Renal pelvis (tissue), 12 donors: ENCODE measurements around the gene GCN1. TPM values are rescaled to one million over a fixed set of nuclear protein-coding genes. Genes with fewer than 3 reads are reported as not detected.
"Not testable (repeated sequence)": the region's sequence is repeated elsewhere in the genome, so short reads cannot be mapped to it uniquely, and the experiment has no call there.

Experiments used
- DNase-seq: peaks from one replicate; pipeline ENCODE4 v3.0.0-alpha.2; 2013
- long read RNA-seq, 16 experiments: transcript quantifications; one replicate each; lab custom pipeline, GENCODE V29; 2026
- polyA plus RNA-seq, 3 donors: library from polyadenylated mRNA; unstranded; fragments of 120-200 nt; gene quantifications; one replicate each; pipeline ENCODE4 v1.2.1, GENCODE V29; 2013; ENCODE audit not compliant: insufficient read length in 3 of 3

Gene GCN1
- polyA plus RNA-seq, result 10 to 100 TPM; 55.3 to 73.2 (median 64.6) TPM
- long read RNA-seq, donor 1, partial matches to known transcripts, result 7 of 7 reads
- long read RNA-seq, donor 1, other reads (novel, unspliced or antisense), result 0 of 7 reads
- long read RNA-seq, donor 2, partial matches to known transcripts, result 12 of 13 reads
- long read RNA-seq, donor 2, other reads (novel, unspliced or antisense), result 0 of 13 reads
- long read RNA-seq, donor 3, partial matches to known transcripts, result 0 of 1 reads
- long read RNA-seq, donor 3, other reads (novel, unspliced or antisense), result 0 of 1 reads
- long read RNA-seq, donor 4, partial matches to known transcripts, result 9 of 9 reads
- long read RNA-seq, donor 4, other reads (novel, unspliced or antisense), result 0 of 9 reads
- long read RNA-seq, donor 5, result 0 reads
- long read RNA-seq, donor 6, partial matches to known transcripts, result 22 of 22 reads
- long read RNA-seq, donor 6, other reads (novel, unspliced or antisense), result 0 of 22 reads
- long read RNA-seq, donor 7, partial matches to known transcripts, result 13 of 13 reads
- long read RNA-seq, donor 7, other reads (novel, unspliced or antisense), result 0 of 13 reads
- long read RNA-seq, donor 8, partial matches to known transcripts, result 0 of 1 reads
- long read RNA-seq, donor 8, other reads (novel, unspliced or antisense), result 0 of 1 reads
- long read RNA-seq, donor 9, partial matches to known transcripts, result 17 of 18 reads
- long read RNA-seq, donor 9, other reads (novel, unspliced or antisense), result 0 of 18 reads
- long read RNA-seq, donor 10, partial matches to known transcripts, result 19 of 20 reads
- long read RNA-seq, donor 10, other reads (novel, unspliced or antisense), result 0 of 20 reads
- long read RNA-seq, donor 11, result 0 reads
- long read RNA-seq, donor 12, partial matches to known transcripts, result 23 of 23 reads
- long read RNA-seq, donor 12, other reads (novel, unspliced or antisense), result 0 of 23 reads
- long read RNA-seq, donor 13, result 0 reads
- long read RNA-seq, donor 14, result 0 reads
- long read RNA-seq, donor 15, partial matches to known transcripts, result 12 of 13 reads
- long read RNA-seq, donor 15, other reads (novel, unspliced or antisense), result 0 of 13 reads
- long read RNA-seq, donor 16, partial matches to known transcripts, result 17 of 18 reads
- long read RNA-seq, donor 16, other reads (novel, unspliced or antisense), result 0 of 18 reads

- peak; percentile 76 for DNase-seq
These were observed at the start of gene GCN1 for GRCh38 chr12:120194534-120195395. TSS of gene GCN1 (minus strand) at chr12:120194715. CDS start at chr12:120194697, 18 bp downstream.

DNA sequence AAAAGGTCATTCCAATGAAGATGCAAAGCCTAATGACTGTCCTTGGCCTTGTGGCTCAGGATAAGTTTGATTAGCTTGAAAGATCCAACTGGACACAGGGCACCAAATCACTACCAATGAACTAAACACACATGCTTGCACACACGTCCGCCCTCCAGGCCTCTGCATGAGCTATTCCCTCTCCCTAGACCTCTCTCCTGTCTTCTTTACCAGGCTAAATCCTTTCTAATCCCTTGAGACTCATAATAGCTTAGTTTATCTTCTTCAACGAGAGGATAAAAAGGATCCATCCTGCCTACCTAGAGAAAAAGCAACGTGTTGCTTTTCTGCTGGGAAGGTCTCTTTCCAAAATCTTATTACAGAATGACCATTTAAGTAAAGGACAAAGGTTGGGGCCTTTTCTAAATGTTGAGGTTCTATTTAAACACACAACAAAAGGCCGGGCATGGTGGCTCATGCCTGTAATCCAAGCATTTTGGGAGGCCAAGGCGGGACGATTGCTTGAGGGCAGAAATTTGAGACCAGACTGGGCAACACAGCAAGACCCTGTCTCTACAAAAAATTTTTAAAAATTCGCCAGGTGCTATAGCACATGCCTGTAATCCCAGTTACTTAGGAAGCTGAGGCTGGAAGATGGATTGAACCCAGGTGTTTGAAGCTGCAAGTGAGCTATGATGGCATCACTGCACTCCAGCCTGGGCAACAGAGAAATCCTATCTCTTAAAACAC lies 48.6 kb upstream of the GCN1 start:
- DNase-seq, result no peak

DNA sequence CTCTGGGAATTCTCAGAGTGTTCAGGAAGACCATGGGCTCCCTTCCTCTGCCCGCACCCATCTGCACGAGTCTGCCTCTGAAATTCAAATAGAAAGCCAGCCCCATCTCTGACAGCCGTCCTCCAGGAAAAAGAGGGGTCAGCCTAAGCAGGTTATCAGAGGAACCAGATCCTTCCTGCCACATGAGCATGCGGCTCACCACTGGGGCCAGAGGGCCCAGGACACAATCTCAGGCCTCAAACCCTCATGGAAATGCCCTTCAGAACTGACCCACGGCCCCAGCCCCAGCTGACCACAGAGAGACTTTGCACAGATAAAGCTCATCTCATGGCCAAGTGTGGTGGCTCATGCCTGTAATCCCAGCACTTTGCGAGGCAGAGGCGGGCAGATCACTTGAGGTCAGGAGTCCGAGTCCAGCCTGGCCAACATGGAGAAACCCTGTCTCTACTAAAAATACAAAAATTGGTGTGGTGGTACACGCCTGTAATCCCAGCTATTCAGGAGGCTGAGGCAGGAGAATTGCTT lies 47.8 kb upstream of the GCN1 start:
- no peak for DNase-seq

DNA sequence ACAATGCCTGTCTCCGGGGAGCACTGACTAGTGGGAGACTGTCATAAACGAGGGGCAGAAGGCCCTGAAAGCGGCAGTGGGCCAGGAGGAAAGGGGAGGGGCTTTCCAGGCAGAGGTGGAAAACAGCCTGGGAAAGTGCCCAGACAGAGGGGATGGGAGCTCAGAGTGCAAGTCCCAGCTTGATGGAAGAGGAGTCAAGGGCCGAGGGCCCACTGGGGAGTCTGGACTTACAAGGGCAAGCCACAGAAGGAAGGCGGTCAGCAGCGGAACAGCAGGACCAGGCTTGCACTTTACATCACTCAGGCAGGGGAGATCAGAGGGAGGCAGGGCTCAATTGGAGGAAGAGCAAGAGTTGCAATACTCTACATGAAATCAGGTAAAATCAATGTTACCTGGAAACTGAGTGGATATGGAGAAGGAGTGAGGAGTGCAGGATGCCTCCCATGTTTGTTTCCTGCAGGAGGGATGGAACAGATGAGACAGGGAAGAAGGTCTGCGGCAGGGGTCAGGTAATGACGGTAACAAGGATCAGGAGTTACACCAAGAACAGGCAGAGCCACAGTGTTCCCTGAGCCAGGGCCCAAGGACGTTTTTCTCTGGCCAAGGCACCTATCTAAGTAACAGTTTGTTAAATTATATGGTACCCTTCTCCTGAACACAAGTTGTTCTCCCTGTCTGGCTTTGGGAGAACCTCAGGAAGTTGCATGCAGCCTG lies 47.2 kb upstream of the GCN1 start:
- DNase-seq, result no peak

GRCh38 chr12:120240495-120240833 lies 45.9 kb upstream of the GCN1 start:
- DNase-seq, result no peak

DNA sequence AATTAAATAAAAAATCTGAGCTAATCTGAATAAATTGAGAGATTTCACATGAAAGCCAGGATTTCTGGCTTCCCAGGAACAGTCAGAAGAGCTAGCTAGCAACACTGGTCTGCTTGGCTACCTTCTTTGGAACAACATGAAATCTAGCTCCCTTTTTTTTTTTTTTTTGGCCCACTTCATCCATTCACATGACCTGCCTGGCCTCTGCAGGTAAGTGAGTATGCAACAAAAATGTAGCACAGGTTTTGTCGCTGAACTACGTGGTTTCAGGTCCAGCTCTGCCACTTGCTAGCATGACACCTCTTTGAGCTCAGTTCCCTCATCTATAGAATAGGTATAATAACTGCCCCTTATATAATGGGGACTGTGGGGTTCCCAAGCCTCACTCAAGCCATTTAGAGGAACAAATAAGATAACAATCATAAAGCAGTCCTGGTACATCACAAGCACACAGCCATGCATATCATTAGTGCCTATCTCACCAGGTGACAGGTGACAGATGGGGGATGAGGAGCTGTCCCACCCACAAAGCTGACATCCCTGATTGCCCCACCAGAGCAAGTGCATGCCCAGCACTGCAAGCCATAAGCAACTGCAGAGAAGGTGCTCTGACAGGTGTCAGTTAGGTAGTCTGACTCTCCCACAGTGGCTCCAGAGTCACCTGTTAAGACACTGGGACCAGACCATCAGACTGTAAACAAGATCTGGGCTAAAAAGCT lies 45.4 kb upstream of the GCN1 start:
- no peak for DNase-seq

- no peak for DNase-seq
These were observed 44.4 kb upstream of the GCN1 start for GRCh38 chr12:120238839-120239445.

GRCh38 chr12:120238217-120238616 lies 43.7 kb upstream of the GCN1 start:
- no peak for DNase-seq

DNA sequence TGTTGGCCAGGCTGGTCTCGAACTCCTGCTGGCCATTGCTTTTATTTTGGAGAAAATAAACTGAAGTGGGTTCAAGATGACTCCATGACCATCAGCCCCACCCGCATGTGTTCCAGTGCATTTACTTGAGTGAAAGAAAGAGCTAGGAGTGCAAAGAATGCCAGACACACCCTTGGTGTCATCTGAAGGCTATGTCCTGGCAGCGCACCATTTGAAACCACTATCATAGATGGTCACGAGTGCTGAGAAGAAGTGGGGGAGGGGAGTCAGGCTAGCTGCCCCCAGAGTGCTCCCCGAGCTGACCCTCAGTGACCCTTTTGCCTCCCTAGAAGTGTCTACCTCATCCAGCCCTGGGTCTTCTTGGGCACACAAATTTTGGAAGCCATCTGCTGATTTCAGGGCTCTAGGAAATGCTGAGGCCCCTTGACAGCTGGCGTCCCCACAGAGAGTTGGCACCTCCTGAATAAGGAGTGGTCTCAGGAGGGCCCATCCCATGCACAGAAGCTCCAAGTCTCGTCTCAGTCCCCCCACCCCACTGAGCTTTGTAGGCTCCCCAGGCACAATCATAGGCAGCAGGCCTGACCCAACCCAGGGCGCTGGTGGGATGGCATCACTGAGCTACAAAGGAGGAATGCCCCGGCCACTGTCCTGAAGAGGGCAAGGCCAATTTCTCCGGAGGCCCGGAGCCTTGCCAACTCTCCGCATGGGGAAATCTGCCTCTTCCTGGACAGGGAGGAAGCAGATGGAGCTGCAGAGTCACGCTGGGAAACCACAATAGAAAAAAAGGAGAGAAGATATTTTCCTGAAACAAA lies 43.1 kb upstream of the GCN1 start:
- no peak for DNase-seq

- not testable (repeated sequence) for DNase-seq
These were observed 42.3 kb upstream of the GCN1 start for GRCh38 chr12:120236809-120237208.

DNA sequence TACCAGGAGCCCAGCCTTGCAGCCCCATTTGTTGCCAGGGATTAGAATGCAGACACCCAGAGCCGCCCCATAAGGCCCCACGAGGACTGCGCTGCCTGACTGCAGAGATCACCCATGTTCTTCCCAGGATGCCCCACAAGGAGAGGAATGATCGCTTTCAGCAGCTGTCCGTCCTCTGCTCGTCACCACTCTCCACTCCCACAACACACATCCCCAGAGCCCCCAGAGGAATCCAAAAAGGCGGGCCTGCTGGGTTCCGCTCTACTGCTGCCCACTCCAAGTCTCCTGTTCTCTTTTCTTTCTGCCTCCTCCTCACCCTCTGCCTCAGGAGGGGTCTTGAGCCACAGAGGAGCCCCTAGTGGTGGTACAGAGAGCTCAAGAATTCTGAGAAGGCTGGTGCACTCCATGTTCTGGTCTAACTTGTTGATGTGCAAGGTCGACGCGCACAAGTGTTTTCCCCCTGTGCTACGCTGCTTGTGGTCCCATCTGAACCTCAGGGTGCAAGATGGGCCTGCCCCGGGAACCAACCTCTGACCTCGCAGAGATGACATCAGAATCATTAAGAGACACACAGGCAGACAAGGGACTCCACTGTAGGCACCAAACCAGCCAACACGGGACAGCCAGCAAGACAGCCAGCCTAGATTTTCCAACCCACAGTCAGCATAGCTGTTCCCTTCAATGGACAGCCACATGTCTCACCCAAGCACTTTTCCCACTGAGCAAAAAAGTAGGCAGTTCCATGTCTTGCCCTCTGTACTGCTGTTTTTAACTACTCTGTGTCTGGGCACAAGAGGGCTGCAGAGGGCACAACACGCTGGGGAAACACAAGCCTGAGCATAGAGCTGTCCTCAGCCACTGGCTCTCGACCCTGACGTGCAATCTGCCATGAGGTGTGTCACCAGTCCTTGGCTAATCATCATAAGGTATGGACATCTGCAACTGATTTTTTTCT lies 41.1 kb upstream of the GCN1 start:
- peak; percentile 64 for DNase-seq

DNA sequence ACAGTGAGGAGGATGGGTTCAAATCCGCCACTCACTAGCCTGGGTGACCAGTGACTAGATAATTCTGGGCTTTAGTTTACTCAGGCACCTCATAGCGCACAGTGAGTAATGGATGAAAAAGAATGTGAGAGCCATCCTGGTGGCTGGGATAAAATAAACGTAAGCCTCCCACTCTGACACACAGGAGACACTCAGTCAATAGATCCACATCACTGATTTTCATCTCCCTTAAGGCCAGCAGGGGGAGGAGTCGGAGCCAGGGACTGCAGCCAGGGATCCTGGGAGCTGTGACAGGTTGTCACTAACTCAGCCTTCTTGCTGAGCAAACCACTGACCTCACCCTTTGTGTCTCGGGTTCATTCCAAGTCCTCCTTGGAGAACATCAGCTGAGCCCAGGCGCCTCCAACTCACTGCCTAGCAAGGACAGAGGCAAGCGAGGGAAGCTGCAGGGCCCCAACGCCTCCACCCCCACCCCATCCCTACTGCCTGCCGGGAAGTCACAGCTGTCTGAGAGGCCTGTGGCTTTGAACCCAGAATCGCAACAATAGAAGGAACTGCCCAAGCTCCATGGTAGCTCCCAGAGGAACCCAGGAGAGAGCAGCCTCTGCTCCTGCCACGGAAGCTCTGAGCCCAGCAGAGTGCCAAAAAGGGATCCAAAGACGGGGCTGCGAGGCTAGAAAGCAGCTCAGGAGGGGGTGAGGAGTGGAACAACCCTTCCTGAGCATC lies 40.3 kb upstream of the GCN1 start:
- DNase-seq, result peak; percentile 88

GRCh38 chr12:120231316-120232011 lies 36.9 kb upstream of the GCN1 start:
- DNase-seq, result no peak

DNA sequence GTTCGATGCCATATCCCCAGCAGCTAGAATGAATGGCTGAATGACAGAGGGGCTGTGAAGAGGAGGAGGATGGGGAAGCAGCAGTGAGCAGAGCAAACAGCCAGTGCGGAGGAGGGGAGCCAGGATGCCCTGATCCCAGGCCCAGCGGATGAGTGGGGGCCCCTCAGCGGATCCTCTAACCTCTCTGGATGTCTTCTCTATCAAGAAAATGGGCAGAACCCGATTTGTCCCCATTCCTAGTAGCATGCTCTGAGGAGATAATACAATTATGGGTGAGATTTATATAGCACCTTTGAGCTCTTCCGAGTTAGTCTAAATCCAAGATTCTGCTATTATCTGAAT lies 36.4 kb upstream of the GCN1 start:
- DNase-seq, result no peak

DNA sequence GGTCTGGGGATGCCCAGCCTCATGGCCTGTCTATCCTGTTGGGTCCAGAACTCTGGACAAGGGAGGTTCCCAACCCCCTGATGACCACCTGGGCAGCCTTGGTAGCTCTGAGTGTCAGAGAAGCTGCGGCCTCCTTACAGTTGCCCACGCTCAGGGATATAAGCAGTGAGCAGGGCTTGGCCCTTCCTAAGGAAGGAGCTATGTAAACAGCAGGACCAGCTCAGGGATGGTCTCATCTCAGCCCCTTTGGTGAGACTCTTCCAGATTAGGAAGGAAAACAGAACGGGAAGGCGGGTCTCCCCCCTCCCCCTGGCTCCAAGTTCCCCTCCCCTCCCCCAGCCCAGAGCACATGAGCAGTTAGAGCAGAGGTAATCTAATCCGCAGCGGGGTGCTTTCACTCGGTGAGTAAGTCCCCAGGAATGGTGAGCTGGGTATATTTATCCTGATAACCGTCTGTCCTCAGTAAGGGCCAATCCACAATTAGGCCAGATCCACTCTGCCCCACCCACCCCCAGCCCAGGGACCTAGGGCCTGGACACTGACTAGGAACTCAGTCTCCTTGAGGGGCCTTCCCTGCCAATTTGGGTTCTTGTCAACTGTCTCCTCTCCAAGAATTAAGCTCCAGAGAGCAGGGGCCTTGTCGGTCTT lies 35.9 kb upstream of the GCN1 start:
- DNase-seq, result peak; percentile 73
